ENCODE measurements around the gene SMARCA4.
A peak's percentile ranks its signal among the peaks of the same experiment; 100 is the strongest.

SMARCA4 gene

DNA sequence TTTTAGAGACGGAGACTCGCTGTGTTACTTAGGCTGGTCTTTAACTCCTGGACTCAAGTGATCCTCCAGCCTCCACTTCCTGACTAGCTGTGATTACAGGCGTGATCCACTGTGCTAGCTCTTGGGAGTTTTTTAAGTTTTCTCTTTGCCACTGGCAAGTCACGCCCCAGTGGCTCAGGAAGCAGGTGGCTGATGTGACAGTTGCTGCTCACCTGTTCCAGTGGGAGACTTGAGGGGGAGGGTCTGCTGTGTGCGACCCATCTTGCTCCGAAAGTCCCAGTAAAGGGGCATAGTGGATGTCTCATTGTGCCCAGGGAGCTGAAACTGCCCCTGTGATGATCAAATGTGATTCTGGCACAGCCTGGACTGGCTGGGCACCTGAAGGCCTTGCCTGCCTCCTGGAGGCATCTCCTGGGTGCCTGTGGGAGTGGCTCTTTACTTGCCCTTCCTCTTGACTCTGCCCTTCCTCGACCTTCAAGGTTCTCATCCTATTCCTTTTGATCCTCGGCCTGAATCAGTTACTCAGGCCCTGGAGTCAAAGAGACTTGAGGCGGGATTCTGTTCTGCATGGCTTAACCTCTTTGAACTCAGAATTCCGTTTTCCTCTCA is 7.8 kb downstream of the SMARCA4 start:
- Histone ChIP-seq H3K27ac (ENCODE audit: low read depth, low read length, poor library complexity, severe bottlenecking) (peak overlapping the region; percentile 98), H3K36me3 (ENCODE audit: insufficient read depth, low read length) (peaks cover 40% of the 10 kb centered on the region), H3K9me2 (ENCODE audit: low read depth, low read length) (no peaks in the 10 kb centered on the region), H3F3A (ENCODE audit: insufficient read depth, low read length) (no peaks in the 10 kb centered on the region), H3K4me3 (ENCODE audit: low read depth, low read length, poor library complexity, severe bottlenecking) (peak overlapping the region; percentile 34), H3K9me3 (ENCODE audit: low read length) (no peaks in the 10 kb centered on the region), H3K27me3 (ENCODE audit: insufficient read depth, low read length) (no peaks in the 10 kb centered on the region), H2AFZ (ENCODE audit: low read length) (no peak overlapping the region), H3K4me1 (ENCODE audit: insufficient read depth, low read length, severe bottlenecking) (peaks cover 84% of the 10 kb centered on the region), H4K20me1 (ENCODE audit: insufficient read depth, low read length) (no peaks in the 10 kb centered on the region), H3K79me2 (ENCODE audit: insufficient read depth, low read length) (peaks cover 93% of the 10 kb centered on the region), H3K4me2 (ENCODE audit: low read length) (peak overlapping the region; percentile 66), H3K9ac (ENCODE audit: low read length) (peak overlapping the region; percentile 69)
- TF ChIP-seq, protein P1, sequence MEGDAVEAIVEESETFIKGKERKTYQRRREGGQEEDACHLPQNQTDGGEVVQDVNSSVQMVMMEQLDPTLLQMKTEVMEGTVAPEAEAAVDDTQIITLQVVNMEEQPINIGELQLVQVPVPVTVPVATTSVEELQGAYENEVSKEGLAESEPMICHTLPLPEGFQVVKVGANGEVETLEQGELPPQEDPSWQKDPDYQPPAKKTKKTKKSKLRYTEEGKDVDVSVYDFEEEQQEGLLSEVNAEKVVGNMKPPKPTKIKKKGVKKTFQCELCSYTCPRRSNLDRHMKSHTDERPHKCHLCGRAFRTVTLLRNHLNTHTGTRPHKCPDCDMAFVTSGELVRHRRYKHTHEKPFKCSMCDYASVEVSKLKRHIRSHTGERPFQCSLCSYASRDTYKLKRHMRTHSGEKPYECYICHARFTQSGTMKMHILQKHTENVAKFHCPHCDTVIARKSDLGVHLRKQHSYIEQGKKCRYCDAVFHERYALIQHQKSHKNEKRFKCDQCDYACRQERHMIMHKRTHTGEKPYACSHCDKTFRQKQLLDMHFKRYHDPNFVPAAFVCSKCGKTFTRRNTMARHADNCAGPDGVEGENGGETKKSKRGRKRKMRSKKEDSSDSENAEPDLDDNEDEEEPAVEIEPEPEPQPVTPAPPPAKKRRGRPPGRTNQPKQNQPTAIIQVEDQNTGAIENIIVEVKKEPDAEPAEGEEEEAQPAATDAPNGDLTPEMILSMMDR (IDR thresholded peaks at IDR 0.05; ENCODE audit: low read length): no peak; the same call in 1 of the 2 replicates
- TF ChIP-seq EZH2 (IDR thresholded peaks at IDR 0.05; ENCODE audit: borderline replicate concordance, low read length): no peak

DNA sequence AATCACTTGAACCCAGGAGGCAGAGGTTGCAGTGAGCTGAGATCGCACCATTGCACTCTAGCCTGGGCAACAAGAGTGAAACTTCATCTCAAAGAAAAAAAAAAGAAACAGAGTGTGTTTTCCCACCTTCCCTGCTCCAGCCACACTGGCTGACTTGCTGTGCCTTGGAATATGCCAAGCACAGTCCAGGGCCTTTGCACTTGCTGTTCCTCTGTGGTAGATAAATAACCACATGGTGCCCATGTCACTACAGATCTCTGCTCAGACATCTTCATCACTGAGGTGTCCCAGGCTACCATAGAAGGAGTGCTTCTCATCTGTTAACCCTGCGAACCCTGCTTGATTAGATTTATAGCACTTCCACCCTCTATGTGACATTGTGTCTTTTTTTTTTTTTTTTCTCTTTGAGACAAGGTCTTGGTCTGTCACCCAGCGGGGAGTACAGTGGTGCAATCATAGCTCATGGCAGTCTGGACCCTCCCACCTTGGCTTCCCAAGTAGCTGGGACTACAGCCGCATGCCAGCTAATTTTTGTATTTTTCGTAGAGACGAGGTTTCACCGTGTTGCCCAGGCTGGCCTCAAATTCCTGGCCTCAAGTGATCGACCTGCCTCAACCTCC is 10.4 kb downstream of the SMARCA4 start:
- H3K27ac ChIP-seq (ENCODE audit: low read depth, low read length, poor library complexity, severe bottlenecking): peak overlapping the region; percentile 98
- no peaks in the 10 kb centered on the region for H3F3A ChIP-seq (ENCODE audit: insufficient read depth, low read length)
- no peaks in the 10 kb centered on the region for H3K9me2 ChIP-seq (ENCODE audit: low read depth, low read length)
- peaks cover 91% of the 10 kb centered on the region for H3K79me2 ChIP-seq (ENCODE audit: insufficient read depth, low read length)
- H4K20me1 ChIP-seq (ENCODE audit: insufficient read depth, low read length): no peaks in the 10 kb centered on the region
- peaks cover 28% of the 10 kb centered on the region for H3K36me3 ChIP-seq (ENCODE audit: insufficient read depth, low read length)
- H3K9ac ChIP-seq (ENCODE audit: low read length): no peak overlapping the region
- H3K4me2 ChIP-seq (ENCODE audit: low read length): no peak overlapping the region
- no peaks in the 10 kb centered on the region for H3K27me3 ChIP-seq (ENCODE audit: insufficient read depth, low read length)
- H3K9me3 ChIP-seq (ENCODE audit: low read length): no peaks in the 10 kb centered on the region
- H2AFZ ChIP-seq (ENCODE audit: low read length): no peak overlapping the region
- TF ChIP-seq, protein P1 (IDR thresholded peaks at IDR 0.05; ENCODE audit: low read length): no peak
- TF ChIP-seq EZH2 (IDR thresholded peaks at IDR 0.05; ENCODE audit: borderline replicate concordance, low read length): no peak
- H3K4me3 ChIP-seq (ENCODE audit: low read depth, low read length, poor library complexity, severe bottlenecking): no peak overlapping the region
- H3K4me1 ChIP-seq (ENCODE audit: insufficient read depth, low read length, severe bottlenecking): peaks cover 82% of the 10 kb centered on the region

DNA sequence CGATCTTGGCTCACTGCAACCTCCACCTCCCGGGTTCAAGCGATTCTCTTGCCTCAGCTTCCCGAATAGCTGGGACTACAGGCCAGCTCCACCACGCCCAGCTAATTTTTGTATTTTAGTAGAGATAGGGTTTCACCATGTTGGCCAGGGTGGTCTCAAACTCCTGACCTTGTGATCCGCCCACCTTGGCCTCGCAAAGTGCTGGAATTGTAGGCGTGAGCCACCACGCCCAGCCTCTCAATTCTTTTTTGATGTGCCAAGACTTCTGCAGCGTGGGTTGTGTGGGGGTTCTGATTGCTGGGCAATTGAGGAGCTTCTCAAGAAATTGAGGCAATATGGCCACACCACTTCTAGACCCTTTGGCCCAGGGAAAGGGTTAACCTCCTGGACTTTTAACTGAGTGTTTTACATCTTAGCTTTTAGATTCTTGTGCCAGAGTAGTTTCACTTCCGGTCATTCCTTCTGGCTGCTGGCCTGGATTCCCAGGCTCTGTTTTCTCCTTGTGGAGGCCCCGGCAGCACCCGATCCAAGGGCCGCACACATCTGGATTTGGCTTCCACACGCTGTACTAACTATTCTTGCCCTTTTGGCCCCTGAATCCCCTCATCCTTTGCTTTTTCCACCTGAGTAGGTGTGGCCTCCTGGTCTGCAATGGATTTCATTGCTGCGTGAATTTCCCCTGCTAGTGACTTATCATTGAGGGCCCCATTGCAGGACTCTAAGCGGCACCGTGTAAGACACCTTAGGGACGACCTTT is 14.7 kb downstream of the SMARCA4 start:
- Histone ChIP-seq H3K4me2 (ENCODE audit: low read length) (peak overlapping the region; percentile 57), H2AFZ (ENCODE audit: low read length) (no peak overlapping the region), H3K4me1 (ENCODE audit: insufficient read depth, low read length, severe bottlenecking) (peaks cover 81% of the 10 kb centered on the region), H3K27me3 (ENCODE audit: insufficient read depth, low read length) (no peaks in the 10 kb centered on the region), H4K20me1 (ENCODE audit: insufficient read depth, low read length) (no peaks in the 10 kb centered on the region), H3K4me3 (ENCODE audit: low read depth, low read length, poor library complexity, severe bottlenecking) (peak overlapping the region; percentile 30), H3F3A (ENCODE audit: insufficient read depth, low read length) (no peaks in the 10 kb centered on the region), H3K9me3 (ENCODE audit: low read length) (no peaks in the 10 kb centered on the region), H3K9ac (ENCODE audit: low read length) (peak overlapping the region; percentile 9; the same call in 1 of the 2 replicates), H3K79me2 (ENCODE audit: insufficient read depth, low read length) (peaks cover 87% of the 10 kb centered on the region), H3K27ac (ENCODE audit: low read depth, low read length, poor library complexity, severe bottlenecking) (peak overlapping the region; percentile 98), H3K9me2 (ENCODE audit: low read depth, low read length) (no peaks in the 10 kb centered on the region), H3K36me3 (ENCODE audit: insufficient read depth, low read length) (peaks cover 30% of the 10 kb centered on the region)
- TF ChIP-seq EZH2 (IDR thresholded peaks at IDR 0.05; ENCODE audit: borderline replicate concordance, low read length): no peak
- TF ChIP-seq, protein P1 (IDR thresholded peaks at IDR 0.05; ENCODE audit: low read length): no peak

All from OCI-LY1 (cell line).